ENCODE measurements around the gene RAVER1.

- TF ChIP-seq CTCF (IDR thresholded peaks at IDR 0.05) (no peak), POLR2A (IDR thresholded peaks at IDR 0.05) (peak; percentile 81), EP300 (IDR thresholded peaks at IDR 0.05) (no peak)
Observed at GRCh38 chr19:10332965-10333757, at the start of gene RAVER1.

All from ovary (tissue), 3 donors.